ENCODE results near the gene PIP4K2A. TPM values are rescaled to one million over a fixed set of nuclear protein-coding genes. Genes with fewer than 3 reads are reported as not detected.
"Not testable (repeated sequence)": the region's sequence is repeated elsewhere in the genome, so short reads cannot be mapped to it uniquely, and the experiment has no call there.

The PIP4K2A gene
- total RNA-seq, 1 experiment from 2014 or later = 21.4 TPM

GRCh38 chr10:22531008-22531407, 183.4 kb downstream of the PIP4K2A start:
- CTCF ChIA-PET = no interaction called here
- intact Hi-C loops (cut with micrococcal nuclease; ENCODE audit: unreplicated experiment) = no loop called here
- H3K4me3 ChIP-seq = no peak overlapping the region

DNA sequence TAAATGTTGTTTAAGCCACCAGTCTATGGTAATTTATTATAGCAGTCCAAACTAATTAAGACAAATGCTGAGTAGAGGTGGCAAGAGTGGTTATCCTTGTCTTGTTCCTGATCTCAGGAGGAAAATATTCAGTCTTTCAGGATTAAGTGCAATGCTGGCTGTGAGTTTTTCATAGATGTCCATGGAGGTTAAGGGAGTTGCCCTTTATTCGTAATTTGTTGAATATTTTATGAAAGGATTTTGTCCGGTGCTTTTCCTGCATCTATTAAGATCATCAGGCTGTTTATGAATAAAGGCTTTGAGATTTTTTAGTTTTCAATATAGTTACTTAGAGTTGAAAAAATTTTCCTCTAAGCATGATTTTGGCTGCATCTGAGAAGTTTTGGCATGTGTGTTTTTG, 186.9 kb downstream of the PIP4K2A start:
- Histone ChIP-seq H3K9me2 (ENCODE audit: insufficient read depth) (no peaks in the 10 kb centered on the region), H3K27ac (no peak overlapping the region), H3F3A (ENCODE audit: insufficient read depth, low read depth) (no peaks in the 10 kb centered on the region), H3K4me1 (replicated peaks; ENCODE audit: insufficient read depth) (no peaks in the 10 kb centered on the region), H3K27me3 (ENCODE audit: insufficient read depth, low read depth) (no peaks in the 10 kb centered on the region), H3K79me2 (ENCODE audit: low read depth) (no peaks in the 10 kb centered on the region), H3K4me3 (no peak overlapping the region), H3K9me3 (ENCODE audit: insufficient read depth, low read depth) (peaks cover 3% of the 10 kb centered on the region; the same call in 1 of the 2 replicates), H3K4me2 (no peak overlapping the region), H3K36me3 (ENCODE audit: low read depth) (no peaks in the 10 kb centered on the region), H2AFZ (no peak overlapping the region), H4K20me1 (ENCODE audit: insufficient read depth) (no peaks in the 10 kb centered on the region)
- CTCF ChIA-PET = no interaction called here
- POLR2A ChIA-PET (ENCODE audit: unreplicated experiment) = no interaction called here
- intact Hi-C loops (cut with micrococcal nuclease; ENCODE audit: unreplicated experiment) = no loop called here
- TF ChIP-seq CTCF (conservative IDR thresholded peaks at IDR 0.05) (no peak), EZH2 (IDR thresholded peaks at IDR 0.05; ENCODE audit: low read depth) (no peak)
- BruUV-seq (replicated peaks) = no TSS peak
- DNase-seq = no peak

More at GRCh38 chr10:22531008-22531407, 183.4 kb downstream of the PIP4K2A start:
- no peaks in the 10 kb centered on the region for H3K9me3 ChIP-seq (ENCODE audit: insufficient read depth, low read depth)
- H4K20me1 ChIP-seq (ENCODE audit: insufficient read depth) = no peaks in the 10 kb centered on the region
- H3K4me2 ChIP-seq = no peak overlapping the region
- no peak overlapping the region for H3K27ac ChIP-seq
- H3F3A ChIP-seq (ENCODE audit: insufficient read depth, low read depth) = no peaks in the 10 kb centered on the region
- no peaks in the 10 kb centered on the region for H3K9me2 ChIP-seq (ENCODE audit: insufficient read depth)
- H2AFZ ChIP-seq = no peak overlapping the region
- TF ChIP-seq EZH2 (IDR thresholded peaks at IDR 0.05; ENCODE audit: low read depth) (no peak), CTCF (conservative IDR thresholded peaks at IDR 0.05) (no peak)
- BruUV-seq (replicated peaks) = no TSS peak
- POLR2A ChIA-PET (ENCODE audit: unreplicated experiment) = no interaction called here
- no peak for DNase-seq
- H3K79me2 ChIP-seq (ENCODE audit: low read depth) = no peaks in the 10 kb centered on the region
- H3K36me3 ChIP-seq (ENCODE audit: low read depth) = no peaks in the 10 kb centered on the region
- H3K27me3 ChIP-seq (ENCODE audit: insufficient read depth, low read depth) = no peaks in the 10 kb centered on the region
- H3K4me1 ChIP-seq (replicated peaks; ENCODE audit: insufficient read depth) = no peaks in the 10 kb centered on the region

- H2AFZ ChIP-seq; CTCF ChIA-PET; H3K9me3 ChIP-seq (ENCODE audit: insufficient read depth, low read depth); DNase-seq; H4K20me1 ChIP-seq (ENCODE audit: insufficient read depth); H3K79me2 ChIP-seq (ENCODE audit: low read depth); intact Hi-C loops (cut with micrococcal nuclease; ENCODE audit: unreplicated experiment); H3K4me1 ChIP-seq (replicated peaks; ENCODE audit: insufficient read depth); POLR2A ChIA-PET (ENCODE audit: unreplicated experiment); H3K4me2 ChIP-seq; BruUV-seq (replicated peaks); H3K4me3 ChIP-seq; H3K27ac ChIP-seq; H3K36me3 ChIP-seq (ENCODE audit: low read depth); H3K27me3 ChIP-seq (ENCODE audit: insufficient read depth, low read depth); H3F3A ChIP-seq (ENCODE audit: insufficient read depth, low read depth); H3K9me2 ChIP-seq (ENCODE audit: insufficient read depth): not testable (repeated sequence)
Measured at GRCh38 chr10:22524333-22524732, 190.0 kb downstream of the PIP4K2A start.

GRCh38 chr10:22520645-22521044, 193.7 kb downstream of the PIP4K2A start:
- H3K4me3 ChIP-seq; H3K4me1 ChIP-seq (replicated peaks; ENCODE audit: insufficient read depth); CTCF ChIA-PET; H3K9me3 ChIP-seq (ENCODE audit: insufficient read depth, low read depth); DNase-seq; H3F3A ChIP-seq (ENCODE audit: insufficient read depth, low read depth); H3K4me2 ChIP-seq; H3K79me2 ChIP-seq (ENCODE audit: low read depth); intact Hi-C loops (cut with micrococcal nuclease; ENCODE audit: unreplicated experiment); POLR2A ChIA-PET (ENCODE audit: unreplicated experiment); H3K27me3 ChIP-seq (ENCODE audit: insufficient read depth, low read depth); BruUV-seq (replicated peaks); H3K9me2 ChIP-seq (ENCODE audit: insufficient read depth); H3K36me3 ChIP-seq (ENCODE audit: low read depth); H2AFZ ChIP-seq; H4K20me1 ChIP-seq (ENCODE audit: insufficient read depth); H3K27ac ChIP-seq: not testable (repeated sequence)
